ENCODE measurements around the gene PEX5L. TPM values are rescaled to one million over a fixed set of nuclear protein-coding genes. Genes with fewer than 3 reads are reported as not detected.

PEX5L gene
- total and polyA plus RNA-seq, 2 experiments from 2014 or later, result 6.3 to 7.0 TPM

GRCh38 chr3:180048103-180048502 is 11.4 kb upstream of the PEX5L start:
- H3K4me1 ChIP-seq (ENCODE audit: insufficient read depth), result no peaks in the 10 kb centered on the region
- Mint-ChIP-seq H3K36me3 (ENCODE audit: low read depth) (no peaks in the 10 kb centered on the region), H3K4me1 (no peaks in the 10 kb centered on the region), H3K27me3 (ENCODE audit: insufficient read depth, low read depth, poor library complexity) (no peaks in the 10 kb centered on the region), H3K27ac (no peak overlapping the region), H3K4me3 (no peak overlapping the region), H3K9me3 (no peaks in the 10 kb centered on the region)
- no peaks in the 10 kb centered on the region for H3K79me2 ChIP-seq (replicated peaks; ENCODE audit: insufficient read depth)
- no peak for DNase-seq (ENCODE audit: low spot score)
- H3K27me3 ChIP-seq (ENCODE audit: insufficient read depth), result no peaks in the 10 kb centered on the region
- H3K27ac ChIP-seq (ENCODE audit: low read depth), result no peak overlapping the region
- no peak for ATAC-seq
- H3F3A ChIP-seq (replicated peaks; ENCODE audit: low read depth), result no peaks in the 10 kb centered on the region
- H3K36me3 ChIP-seq (ENCODE audit: insufficient read depth), result no peaks in the 10 kb centered on the region
- H2AFZ ChIP-seq, result peak overlapping the region; percentile 86; the same call in 1 of the 2 replicates
- no peak for TF ChIP-seq EZH2 (IDR thresholded peaks at IDR 0.05; ENCODE audit: low read depth, unreplicated experiment)
- H3K9me2 ChIP-seq (ENCODE audit: insufficient read depth), result no peaks in the 10 kb centered on the region
- H3K4me3 ChIP-seq, result no peak overlapping the region
- no peak overlapping the region for H3K4me2 ChIP-seq
- no peaks in the 10 kb centered on the region for H4K20me1 ChIP-seq (replicated peaks; ENCODE audit: insufficient read depth)

GRCh38 chr3:180040966-180041365 is 4.2 kb upstream of the PEX5L start:
- H3K27ac ChIP-seq (ENCODE audit: low read depth), result no peak overlapping the region
- no peaks in the 10 kb centered on the region for H3K79me2 ChIP-seq (replicated peaks; ENCODE audit: insufficient read depth)
- ATAC-seq (no peak), DNase-seq (ENCODE audit: low spot score) (no peak)
- H3F3A ChIP-seq (replicated peaks; ENCODE audit: low read depth), result no peaks in the 10 kb centered on the region
- no peaks in the 10 kb centered on the region; the same call in 2 of the 3 replicates for H3K36me3 Mint-ChIP-seq (ENCODE audit: low read depth)
- no peak overlapping the region for H3K4me2 ChIP-seq
- H3K9me3 Mint-ChIP-seq, result no peaks in the 10 kb centered on the region
- H3K27ac Mint-ChIP-seq, result no peak overlapping the region
- no peaks in the 10 kb centered on the region for H3K9me2 ChIP-seq (ENCODE audit: insufficient read depth)
- H3K27me3 ChIP-seq (ENCODE audit: insufficient read depth), result peaks cover 13% of the 10 kb centered on the region
- H3K27me3 Mint-ChIP-seq (ENCODE audit: insufficient read depth, low read depth, poor library complexity), result peaks cover 4% of the 10 kb centered on the region
- H2AFZ ChIP-seq, result peak overlapping the region; percentile 60
- peaks cover 13% of the 10 kb centered on the region for H3K4me1 Mint-ChIP-seq
- no peak overlapping the region for H3K4me3 ChIP-seq
- H3K36me3 ChIP-seq (ENCODE audit: insufficient read depth), result no peaks in the 10 kb centered on the region
- H3K4me3 Mint-ChIP-seq, result no peak overlapping the region
- H3K4me1 ChIP-seq (ENCODE audit: insufficient read depth), result peaks cover 13% of the 10 kb centered on the region
- H4K20me1 ChIP-seq (replicated peaks; ENCODE audit: insufficient read depth), result no peaks in the 10 kb centered on the region
- TF ChIP-seq ZNF114 (CRISPR knock-in tag; IDR thresholded peaks at IDR 0.05), result no peak
- no peak for TF ChIP-seq REST (IDR thresholded peaks at IDR 0.05; ENCODE audit: unreplicated experiment)
- no peak for TF ChIP-seq CREB1 (CRISPR knock-in tag; IDR thresholded peaks at IDR 0.05; ENCODE audit: low read depth)
- no peak for TF ChIP-seq EZH2 (IDR thresholded peaks at IDR 0.05; ENCODE audit: low read depth, unreplicated experiment)
- no peak for TF ChIP-seq JUNB (IDR thresholded peaks at IDR 0.05; ENCODE audit: unreplicated experiment)
- TF ChIP-seq ZNF462 (CRISPR knock-in tag; IDR thresholded peaks at IDR 0.05), result no peak
- no peak for TF ChIP-seq CTCF (conservative IDR thresholded peaks at IDR 0.05; ENCODE audit: low read depth in 2 of 2)
- no peak for TF ChIP-seq NANOG (IDR thresholded peaks at IDR 0.05; ENCODE audit: borderline replicate concordance)
- TF ChIP-seq POLR2AphosphoS5 (IDR thresholded peaks at IDR 0.05; ENCODE audit: low read depth), result no peak
- no peak for TF ChIP-seq EZH2phosphoT487 (IDR thresholded peaks at IDR 0.05; ENCODE audit: unreplicated experiment)
- TF ChIP-seq STAT1 (IDR thresholded peaks at IDR 0.05; ENCODE audit: unreplicated experiment), result no peak
